GM13977 (cell line): ENCODE measurements around the gene DTNA.

ENCODE experiments used
- DNase-seq: peaks from one replicate; pipeline ENCODE4 v3.0.0; 2012; ENCODE audit warnings: low spot score
- CTCF ChIP-seq: IDR thresholded peaks from 2 replicates; pipeline ENCODE4 v1.5.1; 2012; ENCODE audit warnings: mild to moderate bottlenecking, control low read depth; ENCODE audit not compliant: insufficient read depth; ENCODE audit errors: extremely low read depth, missing control alignments
- in situ Hi-C: fragments of 300-500 bp; cut with MboI; formaldehyde crosslinking; loops from one replicate; pipeline ENCODE4 v1.12.0; 2022; ENCODE audit warnings: low sequenced_read_pairs, low pct_unique_long_range_greater_than_20kb, mixed read lengths, inconsistent platforms; ENCODE audit not compliant: unreplicated experiment

DTNA gene

DNA sequence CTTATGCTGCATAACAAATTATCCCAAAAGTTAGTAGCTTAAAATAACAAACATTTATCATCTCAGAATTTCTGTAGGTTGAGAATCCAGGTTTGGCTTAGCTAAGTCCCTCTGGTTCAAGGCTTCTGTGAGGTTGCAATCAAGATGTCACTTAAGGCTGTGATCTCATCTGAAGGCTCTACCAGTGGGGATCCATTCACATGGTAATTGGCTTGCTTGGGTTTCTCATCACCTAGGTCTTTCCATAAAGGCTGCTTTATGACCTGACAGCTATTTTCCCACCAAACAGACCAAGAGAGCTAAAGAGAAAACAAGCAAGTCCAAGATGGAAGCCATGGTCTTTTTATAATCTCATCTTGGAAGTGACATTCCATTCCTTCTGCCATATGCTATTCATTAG lies 137.3 kb downstream of the DTNA start:
- no peak for TF ChIP-seq CTCF
- in situ Hi-C loops: no loop called here
- DNase-seq: no peak

- no peak for DNase-seq
- no peak for TF ChIP-seq CTCF
- in situ Hi-C loops: no loop called here
These were observed 138.1 kb downstream of the DTNA start for GRCh38 chr18:34848156-34848555.

- TF ChIP-seq CTCF: no peak
- in situ Hi-C loops: no loop called here
- no peak for DNase-seq
These were observed 138.6 kb downstream of the DTNA start for GRCh38 chr18:34848695-34849094.

GRCh38 chr18:34857320-34857719 lies 147.2 kb downstream of the DTNA start:
- no peak for DNase-seq
- in situ Hi-C loops: no loop called here
- TF ChIP-seq CTCF: no peak

DNA sequence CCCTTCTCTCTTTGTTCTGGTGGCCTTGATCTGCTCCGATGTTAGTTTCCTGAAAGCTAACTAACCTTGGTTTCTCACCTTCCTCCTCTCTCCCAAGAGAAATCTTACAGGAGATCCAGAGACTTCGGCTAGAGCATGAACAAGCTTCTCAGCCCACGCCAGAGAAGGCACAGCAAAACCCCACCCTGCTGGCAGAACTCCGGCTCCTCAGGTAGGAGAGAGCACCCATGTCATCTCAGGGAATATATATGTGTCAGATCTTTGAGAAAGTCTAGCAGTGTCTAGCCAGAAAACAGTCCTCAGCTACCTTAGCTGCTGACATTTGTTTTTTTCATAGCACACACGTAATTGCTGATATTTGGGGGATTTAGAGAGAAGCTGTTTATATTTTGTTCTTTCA lies 148.1 kb downstream of the DTNA start:
- no peak for DNase-seq
- in situ Hi-C loops: no loop called here
- TF ChIP-seq CTCF: no peak

- DNase-seq: no peak
- TF ChIP-seq CTCF: no peak
- in situ Hi-C loops: no loop called here
These were observed 149.4 kb downstream of the DTNA start for GRCh38 chr18:34859496-34859895.

- in situ Hi-C loops: no loop called here
- TF ChIP-seq CTCF: no peak
- DNase-seq: no peak
These were observed 152.5 kb downstream of the DTNA start for GRCh38 chr18:34862561-34862960.
